ENCODE data around the gene ADORA3. TPM values are rescaled to one million over a fixed set of nuclear protein-coding genes. Genes with fewer than 3 reads are reported as not detected.

ADORA3 gene
- total RNA-seq, 1 experiment from 2014 or later: not detected

GRCh38 chr1:111475701-111476100 is 27.7 kb downstream of the ADORA3 start:
- DNase-seq (ENCODE audit: low read depth): no peak

- no peak for DNase-seq (ENCODE audit: low read depth)
Observed at GRCh38 chr1:111474521-111474920, 28.9 kb downstream of the ADORA3 start.

DNA sequence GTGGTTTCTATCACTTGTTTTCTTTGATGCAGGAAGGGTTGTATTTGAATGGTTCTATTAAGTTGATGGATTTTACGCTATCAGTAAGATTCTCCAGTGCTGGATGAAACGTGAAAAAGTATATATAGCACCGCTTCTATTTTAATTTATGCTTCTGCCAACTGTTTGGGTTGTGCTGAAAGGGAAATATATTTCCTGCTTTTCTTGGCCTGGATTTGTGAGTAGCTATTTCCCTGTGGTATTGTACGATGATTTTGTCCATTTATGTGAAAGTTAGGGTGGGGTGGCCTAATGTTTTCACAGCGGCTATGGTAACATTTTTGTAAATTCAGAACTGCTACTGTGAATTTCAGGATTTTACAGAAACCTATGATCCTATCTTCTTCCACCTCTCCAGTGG is 29.3 kb downstream of the ADORA3 start:
- no peak for DNase-seq (ENCODE audit: low read depth)

DNA sequence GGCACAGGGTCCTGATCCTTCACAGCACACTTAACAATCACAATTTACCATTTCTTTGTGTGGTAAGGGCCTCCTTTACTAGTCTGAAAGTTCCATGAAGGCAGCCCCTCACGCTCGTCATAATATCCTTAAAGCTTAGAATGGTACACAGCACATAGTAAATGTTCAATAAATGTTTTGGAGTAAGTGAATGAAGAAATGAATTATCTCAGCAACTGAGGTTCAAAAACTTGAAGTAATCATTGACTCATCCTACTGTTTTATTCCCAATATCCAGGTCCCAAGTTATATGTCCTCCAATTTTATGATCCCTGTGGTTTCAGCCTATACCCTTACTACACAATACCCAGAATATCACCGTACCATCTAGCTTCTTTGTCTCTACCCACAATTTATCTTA is 31.9 kb downstream of the ADORA3 start:
- no peak for DNase-seq (ENCODE audit: low read depth)

DNA sequence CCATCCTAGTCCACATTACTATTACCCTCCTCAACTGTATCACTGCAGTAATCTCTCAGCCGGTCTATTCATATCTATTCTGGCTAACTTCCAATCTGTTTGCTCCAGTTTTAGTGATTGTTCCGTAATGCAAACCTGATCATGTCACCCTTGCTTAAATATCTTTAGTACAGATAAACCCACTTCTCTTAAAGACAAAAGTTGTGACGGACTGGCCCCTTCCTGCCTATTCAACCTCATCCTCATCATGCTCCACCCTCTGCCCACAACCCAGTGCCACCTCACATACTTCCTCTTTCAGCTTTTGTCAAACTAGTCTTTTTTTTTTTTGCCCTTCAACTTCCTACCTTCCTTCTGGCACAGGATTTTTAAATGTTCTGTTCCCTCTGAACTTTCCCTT is 32.4 kb downstream of the ADORA3 start:
- DNase-seq (ENCODE audit: low read depth): no peak

DNA sequence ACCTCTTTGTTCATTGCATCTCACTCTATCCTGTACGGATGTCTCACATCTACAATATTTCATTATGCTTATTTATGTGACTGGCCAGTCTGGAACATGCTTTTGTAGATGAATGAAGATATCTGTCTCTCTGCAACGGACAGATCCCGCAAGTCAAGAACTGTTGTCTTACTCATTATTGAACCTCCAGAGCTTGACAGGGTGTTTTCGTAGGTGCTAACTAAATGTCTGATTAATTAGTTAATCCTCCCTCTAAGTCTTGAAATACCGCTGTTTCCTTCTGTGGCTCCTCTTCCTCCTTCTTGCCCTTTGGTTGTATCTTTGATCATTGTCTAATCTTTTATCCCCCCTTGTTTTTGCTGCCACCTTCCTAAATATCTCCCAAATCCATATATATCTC is 32.8 kb downstream of the ADORA3 start:
- DNase-seq (ENCODE audit: low read depth): no peak

GRCh38 chr1:111469539-111469938 is 33.9 kb downstream of the ADORA3 start:
- DNase-seq (ENCODE audit: low read depth): no peak

DNA sequence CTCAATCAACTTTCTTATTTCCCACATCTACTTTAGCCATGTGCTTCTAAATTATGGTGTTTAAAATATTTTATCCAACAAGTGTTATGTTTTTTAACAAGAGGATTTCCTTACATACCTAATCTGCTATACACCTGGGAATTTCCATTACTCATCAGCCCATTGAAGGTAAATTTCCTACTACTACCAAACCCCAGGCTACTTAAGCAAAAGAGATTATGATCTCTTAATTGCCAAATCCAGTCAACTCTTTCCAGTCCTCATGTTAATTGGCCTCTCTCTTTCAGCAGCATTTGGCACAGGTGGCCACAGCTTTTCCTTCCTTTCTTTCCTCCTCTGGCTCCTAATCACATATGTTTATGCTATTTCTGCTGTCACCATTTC is 34.7 kb downstream of the ADORA3 start:
- no peak for DNase-seq (ENCODE audit: low read depth)

GRCh38 chr1:111467865-111468716 is 35.3 kb downstream of the ADORA3 start:
- DNase-seq (ENCODE audit: low read depth): no peak

GRCh38 chr1:111466480-111466879 is 37.0 kb downstream of the ADORA3 start:
- DNase-seq (ENCODE audit: low read depth): no peak

DNA sequence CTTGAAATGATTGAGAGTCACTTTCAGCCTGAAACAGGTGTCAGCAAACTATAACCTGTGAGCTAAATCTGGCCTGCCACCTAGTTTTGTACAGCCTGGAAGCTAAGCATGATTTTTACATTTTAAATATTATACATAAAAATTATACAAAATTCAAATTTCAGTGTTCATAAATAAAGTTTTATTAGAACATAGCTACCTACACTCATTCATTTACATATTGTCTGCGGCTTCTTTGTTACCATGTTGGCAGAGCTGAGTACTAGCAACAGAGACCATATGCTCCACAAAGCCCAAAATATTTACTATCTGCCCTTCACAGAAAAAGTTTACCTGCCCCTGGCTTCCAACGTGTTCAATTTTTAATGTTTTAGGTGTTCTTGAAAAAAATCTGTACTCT is 37.7 kb downstream of the ADORA3 start:
- DNase-seq (ENCODE audit: low read depth): no peak

- peak; percentile 97 for DNase-seq (ENCODE audit: low read depth)
Observed at GRCh38 chr1:111463029-111463683, 40.3 kb downstream of the ADORA3 start.

- DNase-seq (ENCODE audit: low read depth): no peak
Observed at GRCh38 chr1:111462370-111463028, 40.9 kb downstream of the ADORA3 start.

DNA sequence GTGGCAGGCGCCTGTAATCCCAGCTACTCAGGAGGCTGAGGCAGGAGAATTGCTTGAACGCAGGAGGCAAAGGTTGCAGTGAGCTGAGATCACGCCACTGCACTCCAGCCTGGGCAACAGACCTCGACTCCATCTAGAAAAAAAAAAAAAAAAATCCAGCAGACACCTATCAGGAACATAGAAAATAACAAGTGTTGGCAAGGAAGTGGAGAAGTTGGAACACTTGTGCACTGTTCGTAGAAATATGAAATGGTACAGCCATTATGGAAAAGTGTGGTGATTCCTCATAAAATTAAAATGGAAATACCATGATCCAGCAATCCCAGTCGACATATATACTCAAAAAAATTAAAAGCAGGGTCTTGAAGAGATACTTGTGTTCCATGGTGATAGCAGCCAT is 41.7 kb downstream of the ADORA3 start:
- DNase-seq (ENCODE audit: low read depth): no peak

GRCh38 chr1:111455642-111456031 is 47.8 kb downstream of the ADORA3 start:
- DNase-seq (ENCODE audit: low read depth): no peak

DNA sequence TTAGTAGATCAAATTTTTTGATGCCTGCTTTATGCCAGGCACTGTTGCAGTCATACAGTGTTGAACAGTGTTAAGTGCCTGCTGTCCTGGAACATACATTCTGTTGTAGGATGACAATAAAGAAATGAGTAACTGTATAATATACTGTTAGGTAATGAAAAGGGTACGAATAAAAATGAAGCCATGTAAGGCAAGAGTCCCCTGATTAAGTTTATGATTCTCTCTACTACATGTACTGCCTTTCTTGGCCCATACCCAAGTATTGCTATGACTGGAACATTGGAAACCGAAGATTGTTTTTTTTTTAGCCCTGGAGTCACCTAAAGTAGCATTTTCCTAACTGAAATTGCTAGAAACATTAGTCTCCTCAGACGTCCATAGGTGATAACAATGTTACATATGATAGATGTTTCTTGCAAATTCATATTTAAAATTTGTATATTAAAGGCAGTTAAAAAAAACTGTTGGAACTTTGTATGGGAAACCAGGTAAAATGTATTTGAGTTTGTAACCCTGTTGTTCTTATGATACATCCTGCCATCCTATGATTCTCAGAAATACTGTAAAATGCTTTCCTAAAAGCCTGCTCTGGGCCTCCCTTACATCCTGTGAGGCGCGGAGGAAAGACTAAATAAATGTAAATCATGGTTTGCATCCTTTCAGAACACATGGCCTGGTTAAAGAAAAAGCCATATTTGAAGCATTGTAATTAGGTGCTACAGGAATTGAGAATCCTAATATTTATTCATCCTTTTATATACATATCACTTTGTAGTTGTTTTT is 48.4 kb downstream of the ADORA3 start:
- no peak for DNase-seq (ENCODE audit: low read depth)

- DNase-seq (ENCODE audit: low read depth): no peak
Observed at GRCh38 chr1:111453706-111454105, 49.7 kb downstream of the ADORA3 start.

GRCh38 chr1:111452581-111452980 is 50.9 kb downstream of the ADORA3 start:
- no peak for DNase-seq (ENCODE audit: low read depth)

- no peak for DNase-seq (ENCODE audit: low read depth)
Observed at GRCh38 chr1:111450185-111450584, 53.2 kb downstream of the ADORA3 start.

DNA sequence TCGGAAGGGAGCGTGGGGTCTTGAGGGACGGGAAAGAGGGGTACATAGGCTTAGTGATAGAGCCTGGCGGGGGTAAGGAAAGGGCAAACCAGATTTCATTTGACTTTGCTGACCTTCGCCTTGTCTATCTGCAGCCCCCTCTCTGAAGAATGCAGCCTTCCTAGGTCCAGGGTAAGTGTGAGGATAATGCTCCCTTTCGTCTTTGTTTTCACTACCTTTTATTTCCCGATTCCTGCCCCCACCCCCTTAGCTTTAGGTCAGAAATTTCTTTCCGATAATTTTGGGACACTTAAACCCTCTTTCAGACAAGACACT is 53.8 kb downstream of the ADORA3 start:
- DNase-seq (ENCODE audit: low read depth): no peak
